Mucosa of stomach (tissue), 1 donor: ENCODE data around the gene SPEF2.
A peak's percentile ranks its signal among the peaks of the same experiment; 100 is the strongest.

ENCODE experiments used
- H3K27me3 ChIP-seq: one replicate; pipeline ENCODE4 v1.7.0; 2013; ENCODE audit warnings: mild to moderate bottlenecking, low read length; ENCODE audit not compliant: control insufficient read depth, insufficient read depth
- H3K36me3 ChIP-seq: one replicate; pipeline ENCODE4 v1.7.0; 2013; ENCODE audit warnings: low read length; ENCODE audit not compliant: control insufficient read depth, insufficient read depth
- H3K4me1 ChIP-seq: one replicate; pipeline ENCODE4 v1.7.0; 2013; ENCODE audit warnings: mild to moderate bottlenecking, low read length; ENCODE audit not compliant: control insufficient read depth, insufficient read depth
- H3K4me3 ChIP-seq: one replicate; pipeline ENCODE4 v1.7.0; 2013; ENCODE audit warnings: low read length
- H3K9ac ChIP-seq: one replicate; pipeline ENCODE4 v1.7.0; 2013; ENCODE audit warnings: mild to moderate bottlenecking, low read length, moderate library complexity
- H3K9me3 ChIP-seq: one replicate; pipeline ENCODE4 v1.7.0; 2013; ENCODE audit warnings: mild to moderate bottlenecking, low read length, moderate library complexity; ENCODE audit not compliant: control insufficient read depth
- donor health status: Pancreatic carcinoma.

Gene SPEF2

GRCh38 chr5:35617435-35618303, at the start of gene SPEF2:
Gene SPEF2 (plus strand): TSS chr5:35617863. CDS start chr5:35617998, 135 bp downstream.
- H3K9ac ChIP-seq: peak within 1 kb of the TSS; percentile 73
- no peaks in the 10 kb centered on the region for H3K36me3 ChIP-seq
- no peaks in the 10 kb centered on the region for H3K9me3 ChIP-seq
- peaks cover 7% of the 10 kb centered on the region for H3K4me1 ChIP-seq
- peak within 1 kb of the TSS; percentile 85 for H3K4me3 ChIP-seq
- no peaks in the 10 kb centered on the region for H3K27me3 ChIP-seq

GRCh38 chr5:35575578-35575977, 42.1 kb upstream of the SPEF2 start:
- Histone ChIP-seq H3K36me3 (no peaks in the 10 kb centered on the region), H3K9ac (no peak overlapping the region), H3K27me3 (no peaks in the 10 kb centered on the region), H3K4me3 (no peak overlapping the region), H3K9me3 (no peaks in the 10 kb centered on the region), H3K4me1 (no peaks in the 10 kb centered on the region)

GRCh38 chr5:35587419-35587818, 30.2 kb upstream of the SPEF2 start:
- Histone ChIP-seq H3K4me3 (no peak overlapping the region), H3K4me1 (no peaks in the 10 kb centered on the region), H3K9ac (no peak overlapping the region), H3K27me3 (no peaks in the 10 kb centered on the region), H3K36me3 (no peaks in the 10 kb centered on the region), H3K9me3 (no peaks in the 10 kb centered on the region)

- Histone ChIP-seq H3K4me3 (no peak overlapping the region), H3K27me3 (no peaks in the 10 kb centered on the region), H3K4me1 (no peaks in the 10 kb centered on the region), H3K9me3 (no peaks in the 10 kb centered on the region), H3K9ac (no peak overlapping the region), H3K36me3 (no peaks in the 10 kb centered on the region)
Observed at GRCh38 chr5:35593338-35593737, 24.3 kb upstream of the SPEF2 start.

- no peak overlapping the region for H3K4me3 ChIP-seq
- no peaks in the 10 kb centered on the region for H3K9me3 ChIP-seq
- no peaks in the 10 kb centered on the region for H3K36me3 ChIP-seq
- no peak overlapping the region for H3K9ac ChIP-seq
- H3K27me3 ChIP-seq: no peaks in the 10 kb centered on the region
- no peaks in the 10 kb centered on the region for H3K4me1 ChIP-seq
Observed at GRCh38 chr5:35598707-35599370, 18.8 kb upstream of the SPEF2 start.

- Histone ChIP-seq H3K9ac (no peak overlapping the region), H3K27me3 (no peaks in the 10 kb centered on the region), H3K9me3 (no peaks in the 10 kb centered on the region), H3K4me1 (no peaks in the 10 kb centered on the region), H3K4me3 (no peak overlapping the region), H3K36me3 (no peaks in the 10 kb centered on the region)
Observed at GRCh38 chr5:35600591-35600990, 17.1 kb upstream of the SPEF2 start.

GRCh38 chr5:35608881-35609779, 8.5 kb upstream of the SPEF2 start:
- H3K36me3 ChIP-seq: no peaks in the 10 kb centered on the region
- H3K9me3 ChIP-seq: no peaks in the 10 kb centered on the region
- H3K4me3 ChIP-seq: no peak overlapping the region
- no peak overlapping the region for H3K9ac ChIP-seq
- H3K27me3 ChIP-seq: no peaks in the 10 kb centered on the region
- no peaks in the 10 kb centered on the region for H3K4me1 ChIP-seq

- Histone ChIP-seq H3K9me3 (no peaks in the 10 kb centered on the region), H3K36me3 (no peaks in the 10 kb centered on the region), H3K9ac (no peak overlapping the region), H3K4me1 (peaks cover 7% of the 10 kb centered on the region), H3K4me3 (peak overlapping the region; percentile 85), H3K27me3 (no peaks in the 10 kb centered on the region)
Observed at GRCh38 chr5:35617060-35617434, 616 bp upstream of the SPEF2 start.

GRCh38 chr5:35618304-35618636, 607 bp downstream of the SPEF2 start:
- no peaks in the 10 kb centered on the region for H3K9me3 ChIP-seq
- H3K36me3 ChIP-seq: no peaks in the 10 kb centered on the region
- peak overlapping the region; percentile 85 for H3K4me3 ChIP-seq
- peak overlapping the region; percentile 73 for H3K9ac ChIP-seq
- no peaks in the 10 kb centered on the region for H3K27me3 ChIP-seq
- peaks cover 7% of the 10 kb centered on the region for H3K4me1 ChIP-seq

- Histone ChIP-seq H3K4me3 (no peak overlapping the region), H3K9me3 (no peaks in the 10 kb centered on the region), H3K9ac (no peak overlapping the region)
Observed at GRCh38 chr5:35618781-35619180, 1.1 kb downstream of the SPEF2 start.

GRCh38 chr5:35622974-35623373, 5.3 kb downstream of the SPEF2 start:
- H3K9ac ChIP-seq: no peak overlapping the region
- no peaks in the 10 kb centered on the region for H3K27me3 ChIP-seq
- H3K36me3 ChIP-seq: no peaks in the 10 kb centered on the region
- no peak overlapping the region for H3K4me3 ChIP-seq
- peaks cover 7% of the 10 kb centered on the region for H3K4me1 ChIP-seq
- no peaks in the 10 kb centered on the region for H3K9me3 ChIP-seq

More at GRCh38 chr5:35618781-35619180, 1.1 kb downstream of the SPEF2 start:
- no peaks in the 10 kb centered on the region for H3K36me3 ChIP-seq
- no peaks in the 10 kb centered on the region for H3K27me3 ChIP-seq
- peaks cover 7% of the 10 kb centered on the region for H3K4me1 ChIP-seq

- Histone ChIP-seq H3K4me3 (no peak overlapping the region), H3K4me1 (no peaks in the 10 kb centered on the region), H3K36me3 (no peaks in the 10 kb centered on the region), H3K27me3 (no peaks in the 10 kb centered on the region), H3K9ac (no peak overlapping the region), H3K9me3 (no peaks in the 10 kb centered on the region)
Observed at GRCh38 chr5:35623991-35624390, 6.3 kb downstream of the SPEF2 start.
